Measurements from ENCODE around the gene CYSRT1. TPM values are rescaled to one million over a fixed set of nuclear protein-coding genes. Genes with fewer than 3 reads are reported as not detected.

Gene CYSRT1
- polyA plus RNA-seq, 1 of the 3 experiments (the other 2 are of a cell fraction) = 2.1 TPM

DNA sequence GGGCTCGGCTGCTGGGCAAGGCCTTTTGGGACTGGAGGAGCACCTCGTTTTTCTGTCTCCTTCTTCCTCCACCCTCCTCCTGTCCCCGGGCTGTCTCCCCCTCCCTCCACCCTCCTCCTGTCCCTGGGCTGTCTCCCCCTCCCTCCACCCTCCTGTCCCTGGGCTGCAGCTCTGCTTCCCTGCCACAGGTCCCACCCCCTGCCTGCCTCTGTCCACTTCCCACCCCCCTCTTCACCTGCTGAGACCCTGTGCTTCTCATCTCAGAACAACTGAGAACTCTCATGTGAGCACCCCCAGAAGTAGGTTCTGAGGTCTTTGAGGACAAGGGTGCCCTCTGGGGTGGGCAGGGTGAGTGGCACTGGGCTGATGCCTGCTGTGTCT is 46.7 kb downstream of the CYSRT1 start:
- no peak overlapping the region for H2AFZ ChIP-seq (ENCODE audit: low read depth)
- CTCF ChIA-PET = interaction anchor here (1.5 to 2.8 kb wide), 3 partner anchors 14 to 151 kb away, joined by 3 to 16 read pairs (median 6); partner anchors contain the start of genes EXD3 and NOXA1
- H3K4me3 ChIP-seq (ENCODE audit: low read depth in 2 of 2, low read length in 1 of 2) = no peak overlapping the region
- no peak for DNase-seq
- H3K27me3 ChIP-seq (ENCODE audit: insufficient read depth) = no peaks in the 10 kb centered on the region
- no peak overlapping the region for H3K9ac ChIP-seq
- TF ChIP-seq SIN3A (IDR thresholded peaks at IDR 0.05; ENCODE audit: borderline replicate concordance, low read depth, low read length) = no peak
- no peak for TF ChIP-seq YY1 (IDR thresholded peaks at IDR 0.05; ENCODE audit: low read depth)
- TF ChIP-seq ELF1 (IDR thresholded peaks at IDR 0.05) = no peak
- no peak for TF ChIP-seq GATA2 (CRISPR knock-in tag; IDR thresholded peaks at IDR 0.05)
- no peak for TF ChIP-seq RFX5 (IDR thresholded peaks at IDR 0.05; ENCODE audit: low read length)
- TF ChIP-seq, protein P1, sequence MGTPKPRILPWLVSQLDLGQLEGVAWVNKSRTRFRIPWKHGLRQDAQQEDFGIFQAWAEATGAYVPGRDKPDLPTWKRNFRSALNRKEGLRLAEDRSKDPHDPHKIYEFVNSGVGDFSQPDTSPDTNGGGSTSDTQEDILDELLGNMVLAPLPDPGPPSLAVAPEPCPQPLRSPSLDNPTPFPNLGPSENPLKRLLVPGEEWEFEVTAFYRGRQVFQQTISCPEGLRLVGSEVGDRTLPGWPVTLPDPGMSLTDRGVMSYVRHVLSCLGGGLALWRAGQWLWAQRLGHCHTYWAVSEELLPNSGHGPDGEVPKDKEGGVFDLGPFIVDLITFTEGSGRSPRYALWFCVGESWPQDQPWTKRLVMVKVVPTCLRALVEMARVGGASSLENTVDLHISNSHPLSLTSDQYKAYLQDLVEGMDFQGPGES (IDR thresholded peaks at IDR 0.05; ENCODE audit: low read depth, low read length) = no peak
- TF ChIP-seq POLR2AphosphoS5 (IDR thresholded peaks at IDR 0.05; ENCODE audit: low read depth, low read length) = no peak
- no peak for TF ChIP-seq TAF1 (IDR thresholded peaks at IDR 0.05; ENCODE audit: borderline replicate concordance, low read depth, low read length)
- TF ChIP-seq CHD2 (IDR thresholded peaks at IDR 0.05; ENCODE audit: low read length, partially characterized antibody) = no peak
- no peak for TF ChIP-seq FOSL2 (IDR thresholded peaks at IDR 0.05; ENCODE audit: borderline replicate concordance, low read depth)
- TF ChIP-seq, protein P2, sequence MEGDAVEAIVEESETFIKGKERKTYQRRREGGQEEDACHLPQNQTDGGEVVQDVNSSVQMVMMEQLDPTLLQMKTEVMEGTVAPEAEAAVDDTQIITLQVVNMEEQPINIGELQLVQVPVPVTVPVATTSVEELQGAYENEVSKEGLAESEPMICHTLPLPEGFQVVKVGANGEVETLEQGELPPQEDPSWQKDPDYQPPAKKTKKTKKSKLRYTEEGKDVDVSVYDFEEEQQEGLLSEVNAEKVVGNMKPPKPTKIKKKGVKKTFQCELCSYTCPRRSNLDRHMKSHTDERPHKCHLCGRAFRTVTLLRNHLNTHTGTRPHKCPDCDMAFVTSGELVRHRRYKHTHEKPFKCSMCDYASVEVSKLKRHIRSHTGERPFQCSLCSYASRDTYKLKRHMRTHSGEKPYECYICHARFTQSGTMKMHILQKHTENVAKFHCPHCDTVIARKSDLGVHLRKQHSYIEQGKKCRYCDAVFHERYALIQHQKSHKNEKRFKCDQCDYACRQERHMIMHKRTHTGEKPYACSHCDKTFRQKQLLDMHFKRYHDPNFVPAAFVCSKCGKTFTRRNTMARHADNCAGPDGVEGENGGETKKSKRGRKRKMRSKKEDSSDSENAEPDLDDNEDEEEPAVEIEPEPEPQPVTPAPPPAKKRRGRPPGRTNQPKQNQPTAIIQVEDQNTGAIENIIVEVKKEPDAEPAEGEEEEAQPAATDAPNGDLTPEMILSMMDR (IDR thresholded peaks at IDR 0.05) = no peak
- TF ChIP-seq, protein P3, sequence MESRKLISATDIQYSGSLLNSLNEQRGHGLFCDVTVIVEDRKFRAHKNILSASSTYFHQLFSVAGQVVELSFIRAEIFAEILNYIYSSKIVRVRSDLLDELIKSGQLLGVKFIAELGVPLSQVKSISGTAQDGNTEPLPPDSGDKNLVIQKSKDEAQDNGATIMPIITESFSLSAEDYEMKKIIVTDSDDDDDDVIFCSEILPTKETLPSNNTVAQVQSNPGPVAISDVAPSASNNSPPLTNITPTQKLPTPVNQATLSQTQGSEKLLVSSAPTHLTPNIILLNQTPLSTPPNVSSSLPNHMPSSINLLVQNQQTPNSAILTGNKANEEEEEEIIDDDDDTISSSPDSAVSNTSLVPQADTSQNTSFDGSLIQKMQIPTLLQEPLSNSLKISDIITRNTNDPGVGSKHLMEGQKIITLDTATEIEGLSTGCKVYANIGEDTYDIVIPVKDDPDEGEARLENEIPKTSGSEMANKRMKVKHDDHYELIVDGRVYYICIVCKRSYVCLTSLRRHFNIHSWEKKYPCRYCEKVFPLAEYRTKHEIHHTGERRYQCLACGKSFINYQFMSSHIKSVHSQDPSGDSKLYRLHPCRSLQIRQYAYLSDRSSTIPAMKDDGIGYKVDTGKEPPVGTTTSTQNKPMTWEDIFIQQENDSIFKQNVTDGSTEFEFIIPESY (IDR thresholded peaks at IDR 0.05; ENCODE audit: borderline replicate concordance, low read depth) = no peak
- TF ChIP-seq, protein P4, sequence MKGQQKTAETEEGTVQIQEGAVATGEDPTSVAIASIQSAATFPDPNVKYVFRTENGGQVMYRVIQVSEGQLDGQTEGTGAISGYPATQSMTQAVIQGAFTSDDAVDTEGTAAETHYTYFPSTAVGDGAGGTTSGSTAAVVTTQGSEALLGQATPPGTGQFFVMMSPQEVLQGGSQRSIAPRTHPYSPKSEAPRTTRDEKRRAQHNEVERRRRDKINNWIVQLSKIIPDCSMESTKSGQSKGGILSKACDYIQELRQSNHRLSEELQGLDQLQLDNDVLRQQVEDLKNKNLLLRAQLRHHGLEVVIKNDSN (IDR thresholded peaks at IDR 0.05; ENCODE audit: borderline replicate concordance, low read depth) = no peak
- no peak for TF ChIP-seq NFIC (IDR thresholded peaks at IDR 0.05; ENCODE audit: borderline replicate concordance)
- no peak for TF ChIP-seq JUND (IDR thresholded peaks at IDR 0.05)
- no peak for TF ChIP-seq MEF2A (IDR thresholded peaks at IDR 0.05; ENCODE audit: borderline replicate concordance, low read depth)
- no peak for TF ChIP-seq TEAD4 (IDR thresholded peaks at IDR 0.05; ENCODE audit: borderline replicate concordance, insufficient read depth)
- no peaks in the 10 kb centered on the region for H3K79me2 ChIP-seq (ENCODE audit: insufficient read depth)
- 0 out of 2 replicates have a peak, but pooled peaks cover 3% of the 10 kb centered on the region for H4K20me1 ChIP-seq (ENCODE audit: insufficient read depth)
- H3K9me2 ChIP-seq = no peaks in the 10 kb centered on the region
- no peaks in the 10 kb centered on the region; a peak in 2 of 4 replicates for H3K4me1 ChIP-seq (ENCODE audit: control insufficient read depth in 1 of 2, insufficient read depth in 2 of 2, low read depth in 1 of 2, low read length in 1 of 2)
- peaks cover 8% of the 10 kb centered on the region for H3F3A ChIP-seq (replicated peaks; ENCODE audit: insufficient read depth)
- H3K4me2 ChIP-seq = no peak overlapping the region
- WGBS (ENCODE audit: low lambda C conversion rate) = 71% methylated on average over 3 of the region's 3 CpGs
- no peaks in the 10 kb centered on the region for H3K9me3 ChIP-seq
- no peak overlapping the region for H3K27ac ChIP-seq (ENCODE audit: low read depth in 2 of 2, low read length in 1 of 2)
- POLR2A ChIA-PET = no interaction called here
- H3K36me3 ChIP-seq (replicated peaks in 1 of 2; ENCODE audit: control insufficient read depth in 1 of 2, insufficient read depth in 2 of 2, low read length in 1 of 2) = peaks cover 19 to 41% of the 10 kb centered on the region in 2 experiments
